HEK293 (cell line): ENCODE measurements around the gene NR4A3.

Experiments
- BCL11A ChIP-seq: fragments of 450-650 bp; formaldehyde crosslinking; IDR thresholded peaks from 2 replicates; pipeline ENCODE4 v1.5.1; 2016; ENCODE audit warnings: low read depth, missing biosample characterization, missing genetic modification characterization
- REPIN1 ChIP-seq: fragments of 450-650 bp; formaldehyde crosslinking; IDR thresholded peaks from 2 replicates; pipeline ENCODE4 v1.5.1; 2017; ENCODE audit warnings: missing biosample characterization, missing genetic modification characterization, low read depth
- ZEB2 ChIP-seq: fragments of 450-650 bp; formaldehyde crosslinking; IDR thresholded peaks from 2 replicates; pipeline ENCODE4 v1.5.1; 2016; ENCODE audit warnings: missing biosample characterization, missing genetic modification characterization
- ZNF138 ChIP-seq: fragments of 450-650 bp; formaldehyde crosslinking; IDR thresholded peaks from 2 replicates; pipeline ENCODE4 v1.5.1; 2016; ENCODE audit warnings: missing biosample characterization, missing genetic modification characterization, borderline replicate concordance
- ZNF169 ChIP-seq: fragments of 450-650 bp; formaldehyde crosslinking; IDR thresholded peaks from 2 replicates; pipeline ENCODE4 v1.5.1; 2016; ENCODE audit warnings: missing biosample characterization, missing genetic modification characterization
- ZNF596 ChIP-seq: fragments of 450-650 bp; IDR thresholded peaks from 2 replicates; pipeline ENCODE4 v1.5.0; 2018; ENCODE audit warnings: missing biosample characterization, mild to moderate bottlenecking, missing genetic modification characterization, moderate library complexity
- TF ChIP-seq, protein P1 (sequence below): fragments of 450-650 bp; formaldehyde crosslinking; IDR thresholded peaks from 2 replicates; pipeline ENCODE4 v1.5.1; 2016; ENCODE audit warnings: missing biosample characterization, missing genetic modification characterization
- TF ChIP-seq, protein P2 (sequence below): fragments of 450-650 bp; formaldehyde crosslinking; IDR thresholded peaks from 2 replicates; pipeline ENCODE4 v1.5.1; 2016; ENCODE audit warnings: missing biosample characterization, missing genetic modification characterization

DNA sequence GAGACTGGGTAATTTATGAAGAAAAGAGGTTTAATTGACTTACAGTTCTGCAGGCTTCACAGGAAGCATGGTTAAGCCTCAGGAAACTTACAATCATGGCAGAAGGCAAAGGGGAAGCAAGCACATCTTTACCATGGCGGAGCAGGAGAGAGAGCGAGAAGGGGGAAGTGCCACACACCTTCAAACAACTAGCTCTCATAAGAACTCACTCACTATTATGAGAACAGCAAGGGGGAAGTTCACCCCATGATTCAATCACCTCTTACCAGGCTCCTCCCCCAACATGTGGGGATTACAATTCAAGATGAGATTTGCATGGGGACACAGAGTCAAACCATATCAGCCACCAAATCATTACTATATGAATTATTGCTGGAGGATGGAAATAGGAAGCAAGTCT lies 54.5 kb downstream of the NR4A3 start:
- TF ChIP-seq, protein P1, sequence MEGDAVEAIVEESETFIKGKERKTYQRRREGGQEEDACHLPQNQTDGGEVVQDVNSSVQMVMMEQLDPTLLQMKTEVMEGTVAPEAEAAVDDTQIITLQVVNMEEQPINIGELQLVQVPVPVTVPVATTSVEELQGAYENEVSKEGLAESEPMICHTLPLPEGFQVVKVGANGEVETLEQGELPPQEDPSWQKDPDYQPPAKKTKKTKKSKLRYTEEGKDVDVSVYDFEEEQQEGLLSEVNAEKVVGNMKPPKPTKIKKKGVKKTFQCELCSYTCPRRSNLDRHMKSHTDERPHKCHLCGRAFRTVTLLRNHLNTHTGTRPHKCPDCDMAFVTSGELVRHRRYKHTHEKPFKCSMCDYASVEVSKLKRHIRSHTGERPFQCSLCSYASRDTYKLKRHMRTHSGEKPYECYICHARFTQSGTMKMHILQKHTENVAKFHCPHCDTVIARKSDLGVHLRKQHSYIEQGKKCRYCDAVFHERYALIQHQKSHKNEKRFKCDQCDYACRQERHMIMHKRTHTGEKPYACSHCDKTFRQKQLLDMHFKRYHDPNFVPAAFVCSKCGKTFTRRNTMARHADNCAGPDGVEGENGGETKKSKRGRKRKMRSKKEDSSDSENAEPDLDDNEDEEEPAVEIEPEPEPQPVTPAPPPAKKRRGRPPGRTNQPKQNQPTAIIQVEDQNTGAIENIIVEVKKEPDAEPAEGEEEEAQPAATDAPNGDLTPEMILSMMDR (tag by site-specific recombination), result no peak
- TF ChIP-seq BCL11A (no peak), ZNF169 (no peak), ZNF596 (no peak), ZEB2 (tag by site-specific recombination) (no peak), REPIN1 (no peak), ZNF138 (tag by site-specific recombination) (no peak)
- TF ChIP-seq, protein P2, sequence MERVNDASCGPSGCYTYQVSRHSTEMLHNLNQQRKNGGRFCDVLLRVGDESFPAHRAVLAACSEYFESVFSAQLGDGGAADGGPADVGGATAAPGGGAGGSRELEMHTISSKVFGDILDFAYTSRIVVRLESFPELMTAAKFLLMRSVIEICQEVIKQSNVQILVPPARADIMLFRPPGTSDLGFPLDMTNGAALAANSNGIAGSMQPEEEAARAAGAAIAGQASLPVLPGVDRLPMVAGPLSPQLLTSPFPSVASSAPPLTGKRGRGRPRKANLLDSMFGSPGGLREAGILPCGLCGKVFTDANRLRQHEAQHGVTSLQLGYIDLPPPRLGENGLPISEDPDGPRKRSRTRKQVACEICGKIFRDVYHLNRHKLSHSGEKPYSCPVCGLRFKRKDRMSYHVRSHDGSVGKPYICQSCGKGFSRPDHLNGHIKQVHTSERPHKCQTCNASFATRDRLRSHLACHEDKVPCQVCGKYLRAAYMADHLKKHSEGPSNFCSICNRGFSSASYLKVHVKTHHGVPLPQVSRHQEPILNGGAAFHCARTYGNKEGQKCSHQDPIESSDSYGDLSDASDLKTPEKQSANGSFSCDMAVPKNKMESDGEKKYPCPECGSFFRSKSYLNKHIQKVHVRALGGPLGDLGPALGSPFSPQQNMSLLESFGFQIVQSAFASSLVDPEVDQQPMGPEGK (tag by site-specific recombination), result no peak
